Spleen (tissue), 7 donors: ENCODE measurements around the gene SOX15.

Experiments
- CTCF ChIP-seq, 11 experiments: fragments of 200-600 bp in 7 of 11; fragments of 450-650 bp in 4 of 11; sonication (generic) in 4 of 11; IDR thresholded peaks in 8 of 11; conservative IDR thresholded peaks in 3 of 11; 1 replicate in 7 of 11; 2 replicates in 4 of 11; pipeline versions ENCODE4 v1.4.0 to v1.8.0; 2016 to 2021; ENCODE audit warnings: antibody characterized with exemption in 11 of 11, inconsistent platforms in 4 of 11, mild to moderate bottlenecking in 1 of 11
- POLR2AphosphoS5 ChIP-seq, 3 donors: sonication (generic); formaldehyde crosslinking; IDR thresholded peaks; one replicate each; pipeline ENCODE4 v1.5.1; 2017; ENCODE audit warnings: antibody characterized with exemption in 3 of 3
- donor health status: DM: no; HTN: no; CAD: no; lungs with moderate emphysema.
- donor health status: DM: no; HTN: no; CAD: no.
- donor health status: DM: no; HTN: no; CAD: no.

GRCh38 chr17:7557147-7557764, 32.6 kb downstream of the SOX15 start:
- TF ChIP-seq CTCF (IDR thresholded peaks at IDR 0.05 in 8 of 11, conservative IDR thresholded peaks at IDR 0.05 in 3 of 11) (no peak), POLR2AphosphoS5 (IDR thresholded peaks at IDR 0.05) (peak in 1 of 3 donors; percentile 10)
